Stomach (tissue), 9 donors: Measurements from ENCODE around the gene MAK. TPM values are rescaled to one million over a fixed set of nuclear protein-coding genes. Genes with fewer than 3 reads are reported as not detected.
"Not testable (repeated sequence)": the region's sequence is repeated elsewhere in the genome, so short reads cannot be mapped to it uniquely, and the experiment has no call there.

Experiments used
- DNase-seq, 2 donors: peaks; one replicate each; pipeline versions ENCODE4 v3.0.0 to v3.0.0-alpha.2; 2013 to 2019
- H3K27ac ChIP-seq, 5 donors: fragments of 200-600 bp in 4 of 5; sonication (generic) in 4 of 5; one replicate each; pipeline ENCODE4 v1.5.1; 2013 to 2019; ENCODE audit warnings: mild to moderate bottlenecking in 1 of 5, moderate library complexity in 1 of 5
- H3K27me3 ChIP-seq, 3 donors: fragments of 200-600 bp; sonication (generic); one replicate each; pipeline ENCODE4 v1.5.1; 2017 to 2019; ENCODE audit warnings: mixed run types in 1 of 3
- H3K36me3 ChIP-seq, 4 donors: fragments of 200-600 bp; sonication (generic); 1 replicate in 3 of 4; 2 replicates in 1 of 4; pipeline ENCODE4 v1.5.1; 2016 to 2019
- H3K4me1 ChIP-seq, 4 donors: fragments of 200-600 bp; sonication (generic); one replicate each; pipeline ENCODE4 v1.5.1; 2016 to 2019
- H3K4me3 ChIP-seq, 4 donors: fragments of 200-600 bp; sonication (generic) in 3 of 4; one replicate each; pipeline ENCODE4 v1.5.1; 2016 to 2019; ENCODE audit warnings: mild to moderate bottlenecking in 1 of 4
- H3K9me3 ChIP-seq, 4 donors: fragments of 200-600 bp; sonication (generic); one replicate each; pipeline ENCODE4 v1.5.1; 2016 to 2019
- EP300 ChIP-seq: sonication (generic); formaldehyde crosslinking; IDR thresholded peaks from one replicate; pipeline ENCODE4 v1.6.1; 2017; ENCODE audit warnings: antibody characterized with exemption
- POLR2A ChIP-seq, 4 donors: fragments of 450-650 bp; IDR thresholded peaks; one replicate each; pipeline ENCODE4 v1.6.1; 2016; ENCODE audit warnings: antibody characterized with exemption in 4 of 4, control low read depth in 2 of 4, mild to moderate bottlenecking in 1 of 4, moderate library complexity in 1 of 4
- POLR2AphosphoS5 ChIP-seq, 3 donors: sonication (generic); formaldehyde crosslinking; IDR thresholded peaks; one replicate each; pipeline ENCODE4 v1.6.1; 2016; ENCODE audit warnings: antibody characterized with exemption in 3 of 3
- WGBS, 5 donors: extraction: QIAGEN DNeasy Blood & Tissue Kit in 3 of 5; methylation state at CpG; one replicate each; pipeline versions ENCODE4 v1.1.5 to v1.1.7; 2013 to 2018; 5-methylcytosine and 5-hydroxymethylcytosine counted together
- intact Hi-C: fragments of 100-400 bp; cut with DNase I; formaldehyde crosslinking; loops from one replicate; pipeline ENCODE4 v1.15.1; 2023; ENCODE audit warnings: low total_unique reads
- polyA plus RNA-seq, 3 donors: library from polyadenylated mRNA; stranded (reverse); fragments of 200-250 nt; gene quantifications; one replicate each; pipeline ENCODE4 v1.2.3, GENCODE V29; 2013
- total RNA-seq, 5 donors: library from RNA; depleted of rRNA; stranded (reverse); fragments of >200 nt; gene quantifications; one replicate each; pipeline versions ENCODE4 v1.1.0 to v1.2.3, GENCODE V29; 2014 to 2016
- TF ChIP-seq, protein P1 (sequence below), 7 experiments: fragments of 450-650 bp in 4 of 7; fragments of 200-600 bp in 3 of 7; sonication (generic) in 3 of 7; IDR thresholded peaks; one replicate each; pipeline ENCODE4 v1.5.1; 2016 to 2019; ENCODE audit warnings: antibody characterized with exemption in 7 of 7, control low read depth in 2 of 7, mild to moderate bottlenecking in 1 of 7
- donor health status: healthy with polysubstance abuse.
- donor health status: Bipolar disorder and iron deficiency.
- donor health status: healthy.

MAK gene
- total and polyA plus RNA-seq, 8 donors: 0.05 to 1.0 (median 0.06) TPM; not detected in 5

DNA sequence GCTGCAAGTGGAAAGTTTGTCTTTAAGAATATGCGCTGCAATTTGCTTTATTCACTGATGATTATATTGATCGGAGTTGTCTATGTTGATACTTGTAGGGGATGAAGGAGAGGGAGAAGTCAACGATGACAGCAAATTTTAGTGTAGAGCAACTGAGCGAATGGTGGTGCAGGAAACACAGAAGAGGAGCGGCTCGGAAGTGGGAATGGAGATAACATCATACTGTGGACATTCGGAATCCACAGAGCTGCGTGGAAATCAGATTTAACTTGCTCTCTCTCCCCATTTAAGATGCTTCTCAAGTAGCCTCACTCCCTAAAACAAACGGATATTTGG lies 91.5 kb downstream of the MAK start:
- Histone ChIP-seq H3K27me3 (no peaks in the 10 kb centered on the region), H3K4me3 (peak overlapping the region; percentile 60 to 75 (median 70)), H3K4me1 (peaks cover 27 to 47% (median 35%) of the 10 kb centered on the region in 4 donors), H3K27ac (peak overlapping the region; percentile 76 to 92 (median 90)), H3K36me3 (peaks cover 9 to 36% (median 33%) of the 10 kb centered on the region in 4 donors), H3K9me3 (no peaks in the 10 kb centered on the region)
- 37 to 52% (median 44%) methylated on average over 9 of the region's 9 CpGs for whole genome bisulfite sequencing, 5 donors
- intact Hi-C loops: no loop called here
- DNase-seq: no peak
- TF ChIP-seq, protein P1, sequence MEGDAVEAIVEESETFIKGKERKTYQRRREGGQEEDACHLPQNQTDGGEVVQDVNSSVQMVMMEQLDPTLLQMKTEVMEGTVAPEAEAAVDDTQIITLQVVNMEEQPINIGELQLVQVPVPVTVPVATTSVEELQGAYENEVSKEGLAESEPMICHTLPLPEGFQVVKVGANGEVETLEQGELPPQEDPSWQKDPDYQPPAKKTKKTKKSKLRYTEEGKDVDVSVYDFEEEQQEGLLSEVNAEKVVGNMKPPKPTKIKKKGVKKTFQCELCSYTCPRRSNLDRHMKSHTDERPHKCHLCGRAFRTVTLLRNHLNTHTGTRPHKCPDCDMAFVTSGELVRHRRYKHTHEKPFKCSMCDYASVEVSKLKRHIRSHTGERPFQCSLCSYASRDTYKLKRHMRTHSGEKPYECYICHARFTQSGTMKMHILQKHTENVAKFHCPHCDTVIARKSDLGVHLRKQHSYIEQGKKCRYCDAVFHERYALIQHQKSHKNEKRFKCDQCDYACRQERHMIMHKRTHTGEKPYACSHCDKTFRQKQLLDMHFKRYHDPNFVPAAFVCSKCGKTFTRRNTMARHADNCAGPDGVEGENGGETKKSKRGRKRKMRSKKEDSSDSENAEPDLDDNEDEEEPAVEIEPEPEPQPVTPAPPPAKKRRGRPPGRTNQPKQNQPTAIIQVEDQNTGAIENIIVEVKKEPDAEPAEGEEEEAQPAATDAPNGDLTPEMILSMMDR (IDR thresholded peaks at IDR 0.05): no peak
- TF ChIP-seq EP300 (no peak), POLR2A (IDR thresholded peaks at IDR 0.05) (no peak), POLR2AphosphoS5 (IDR thresholded peaks at IDR 0.05) (no peak)

DNA sequence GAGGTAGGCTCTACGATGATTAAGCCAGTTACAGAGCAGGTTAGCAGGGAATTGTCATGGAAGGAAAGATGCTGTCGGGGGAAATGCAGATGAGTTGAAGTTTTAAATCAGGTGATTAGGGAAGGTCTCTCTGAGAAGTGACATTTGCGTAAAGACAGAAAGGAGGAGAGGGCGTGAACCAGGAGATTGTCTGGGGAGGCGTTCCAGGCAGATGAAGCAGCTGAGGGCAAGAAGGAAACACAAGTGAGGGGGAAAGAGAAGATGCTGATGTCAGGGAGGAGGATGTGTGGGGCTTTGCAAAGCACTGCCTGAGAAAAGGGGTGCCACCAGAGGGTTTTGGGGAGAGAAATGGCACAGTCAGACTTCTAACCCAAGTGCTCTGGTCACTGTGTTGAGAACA lies 93.2 kb downstream of the MAK start:
- no peak for DNase-seq
- no peak overlapping the region for H3K4me3 ChIP-seq
- intact Hi-C loops: no loop called here

DNA sequence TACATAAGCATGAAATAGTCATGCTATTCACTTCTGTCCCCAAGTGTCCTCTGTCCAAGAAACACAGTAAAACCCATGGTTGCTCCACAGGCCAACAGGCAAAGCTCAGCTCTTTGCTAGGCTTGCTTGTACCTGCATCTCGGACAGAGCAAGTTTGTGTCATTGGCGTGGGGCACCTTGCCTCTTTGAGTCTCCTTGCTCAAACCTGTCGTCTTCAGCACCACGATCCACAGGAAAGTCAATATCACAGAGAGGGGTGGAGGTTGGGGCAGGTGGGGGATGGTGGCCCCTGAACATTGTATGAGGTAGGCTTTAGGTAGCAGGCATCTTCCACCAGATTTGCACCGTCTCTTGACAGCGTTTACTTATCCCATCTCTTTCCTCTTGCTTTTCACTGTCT lies 94.8 kb downstream of the MAK start:
- no peak for DNase-seq
- no peaks in the 10 kb centered on the region for H3K27me3 ChIP-seq
- intact Hi-C loops: no loop called here
- H3K9me3 ChIP-seq: no peaks in the 10 kb centered on the region
- WGBS, 5 donors: 71 to 86% (median 82%) methylated on average over 4 to 6 of the region's 6 CpGs
- H3K27ac ChIP-seq: no peak overlapping the region
- TF ChIP-seq EP300 (no peak), POLR2A (IDR thresholded peaks at IDR 0.05) (no peak), POLR2AphosphoS5 (IDR thresholded peaks at IDR 0.05) (no peak)
- TF ChIP-seq, protein P1 (IDR thresholded peaks at IDR 0.05): no peak
- H3K4me1 ChIP-seq: peaks cover 11 to 15% (median 13%) of the 10 kb centered on the region in 4 donors
- no peak overlapping the region for H3K4me3 ChIP-seq
- peaks cover 0 to 23% (median 15%) of the 10 kb centered on the region in 4 donors for H3K36me3 ChIP-seq

More for the DNA sequence above, 93.2 kb downstream of the MAK start:
- Histone ChIP-seq H3K36me3 (peaks cover 0 to 23% (median 22%) of the 10 kb centered on the region in 4 donors), H3K27me3 (no peaks in the 10 kb centered on the region), H3K27ac (no peak overlapping the region), H3K9me3 (no peaks in the 10 kb centered on the region), H3K4me1 (peaks cover 27 to 31% (median 29%) of the 10 kb centered on the region in 4 donors)
- TF ChIP-seq, protein P1 (IDR thresholded peaks at IDR 0.05): no peak
- TF ChIP-seq POLR2A (IDR thresholded peaks at IDR 0.05): no peak
- no peak for TF ChIP-seq EP300
- no peak for TF ChIP-seq POLR2AphosphoS5 (IDR thresholded peaks at IDR 0.05)
- 86 to 92% (median 91%) methylated on average over 5 of the region's 5 CpGs for WGBS, 5 donors

DNA sequence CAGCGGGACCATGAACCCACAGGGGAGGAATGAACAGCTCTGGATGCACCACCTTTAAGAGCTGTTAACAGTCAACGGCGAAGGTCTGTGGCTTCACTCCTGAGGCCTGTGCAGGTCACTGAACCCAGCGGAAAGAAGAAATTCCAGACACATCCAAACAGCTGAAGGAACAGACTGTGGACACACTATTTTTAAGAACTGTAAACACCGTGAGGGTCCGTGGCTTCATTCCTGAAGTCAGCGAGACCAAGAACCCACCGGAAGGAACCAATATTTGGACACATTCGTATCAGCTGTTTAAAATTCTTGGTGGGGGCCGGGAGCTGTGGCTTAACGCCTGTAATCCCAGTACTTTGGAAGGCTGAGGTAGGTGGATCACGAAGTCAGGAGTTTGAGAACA lies 96.1 kb downstream of the MAK start:
- intact Hi-C loops: no loop called here
- Histone ChIP-seq H3K27me3 (no peaks in the 10 kb centered on the region), H3K36me3 (peaks cover 0 to 23% (median 15%) of the 10 kb centered on the region in 4 donors), H3K27ac (no peak overlapping the region), H3K9me3 (no peaks in the 10 kb centered on the region), H3K4me1 (peaks cover 6 to 9% (median 8%) of the 10 kb centered on the region in 4 donors), H3K4me3 (no peak overlapping the region)
- 93 to 97% (median 95%) methylated on average over 12 of the region's 12 CpGs for WGBS, 5 donors
- no peak for TF ChIP-seq POLR2AphosphoS5 (IDR thresholded peaks at IDR 0.05)
- no peak for DNase-seq

DNA sequence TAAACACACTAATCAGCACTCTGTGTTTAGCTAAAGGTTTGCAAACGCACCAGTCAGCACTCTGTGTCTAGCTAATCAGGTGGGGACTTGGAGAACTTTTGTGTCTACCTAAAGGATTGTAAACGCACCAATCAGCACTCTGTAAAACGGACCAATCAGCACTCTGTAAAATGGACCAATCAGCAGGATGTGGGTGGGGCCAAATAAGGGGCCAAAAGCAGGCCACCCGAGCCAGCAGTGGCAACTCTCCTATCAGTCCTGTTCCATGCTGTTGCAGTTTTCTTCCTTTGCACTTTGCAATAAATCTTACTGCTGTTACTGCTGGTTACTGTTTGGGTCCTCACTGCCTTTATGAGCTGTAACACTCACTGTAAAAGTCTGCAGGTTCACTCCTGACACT lies 96.7 kb downstream of the MAK start:
- H3K9me3 ChIP-seq, H3K27ac ChIP-seq, H3K4me1 ChIP-seq, H3K27me3 ChIP-seq, intact Hi-C loops, H3K4me3 ChIP-seq, DNase-seq: not testable (repeated sequence)
- H3K36me3 ChIP-seq: peaks cover 0 to 23% (median 15%) of the 10 kb centered on the region in 4 donors
- 65 to 86% (median 72%) methylated on average over 3 to 4 of the region's 4 CpGs for WGBS, 5 donors
